ENCODE measurements around the gene ZNF532.

The ZNF532 gene

DNA sequence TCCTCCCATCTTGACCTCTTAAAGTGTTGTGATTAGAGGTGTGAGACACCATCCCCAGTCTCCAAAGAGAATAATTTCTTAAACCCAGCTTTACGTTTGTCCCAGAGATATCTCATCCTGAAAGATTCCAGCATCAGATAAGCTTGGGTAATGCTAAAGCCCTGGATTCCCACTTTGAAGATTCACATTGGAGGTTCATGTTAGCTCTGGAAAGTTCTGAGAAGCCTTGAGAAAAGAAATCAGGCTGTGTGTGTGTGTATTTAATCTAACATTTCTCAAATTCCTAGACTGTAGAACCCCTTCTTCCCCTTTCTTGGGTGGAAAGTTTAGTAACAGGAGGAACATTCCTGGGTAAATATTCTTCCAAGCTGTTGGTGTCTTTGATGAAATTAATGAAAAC, 18.0 kb downstream of the ZNF532 start:
- H3K4me1 ChIP-seq (ENCODE audit: control insufficient read depth, insufficient read depth, low read length), result no peaks in the 10 kb centered on the region
- no peak overlapping the region for H3K9ac ChIP-seq (ENCODE audit: low read length)
- no peak overlapping the region for H3K4me3 ChIP-seq (ENCODE audit: low read length)
- H3K36me3 ChIP-seq (ENCODE audit: control insufficient read depth, insufficient read depth, low read length), result no peaks in the 10 kb centered on the region
- H3K27me3 ChIP-seq (ENCODE audit: control insufficient read depth, insufficient read depth, low read length), result no peaks in the 10 kb centered on the region
- no peaks in the 10 kb centered on the region for H3K9me3 ChIP-seq (ENCODE audit: control insufficient read depth, low read length)

DNA sequence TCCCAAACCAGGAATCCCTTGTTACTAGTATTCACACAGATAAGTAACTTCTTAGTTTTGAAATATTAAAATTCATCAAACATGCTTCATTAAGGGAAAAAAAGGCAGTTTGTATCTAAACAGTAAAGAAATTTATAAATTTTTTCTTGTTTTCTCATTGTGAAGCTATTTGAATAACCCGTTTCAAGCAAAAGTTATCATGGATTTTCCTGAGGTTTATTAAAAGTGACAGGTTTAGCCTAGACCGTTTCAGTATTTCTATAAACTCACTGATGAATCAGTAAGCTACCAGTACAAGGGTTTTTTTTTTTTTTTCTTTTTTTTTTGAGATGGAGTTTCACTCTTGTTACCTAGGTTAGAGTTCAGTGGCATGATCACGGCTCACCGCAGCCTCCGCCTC, 20.0 kb downstream of the ZNF532 start:
- Histone ChIP-seq H3K9ac (ENCODE audit: low read length) (no peak overlapping the region), H3K27me3 (ENCODE audit: control insufficient read depth, insufficient read depth, low read length) (no peaks in the 10 kb centered on the region), H3K4me3 (ENCODE audit: low read length) (no peak overlapping the region), H3K4me1 (ENCODE audit: control insufficient read depth, insufficient read depth, low read length) (no peaks in the 10 kb centered on the region), H3K9me3 (ENCODE audit: control insufficient read depth, low read length) (no peaks in the 10 kb centered on the region), H3K36me3 (ENCODE audit: control insufficient read depth, insufficient read depth, low read length) (no peaks in the 10 kb centered on the region)

DNA sequence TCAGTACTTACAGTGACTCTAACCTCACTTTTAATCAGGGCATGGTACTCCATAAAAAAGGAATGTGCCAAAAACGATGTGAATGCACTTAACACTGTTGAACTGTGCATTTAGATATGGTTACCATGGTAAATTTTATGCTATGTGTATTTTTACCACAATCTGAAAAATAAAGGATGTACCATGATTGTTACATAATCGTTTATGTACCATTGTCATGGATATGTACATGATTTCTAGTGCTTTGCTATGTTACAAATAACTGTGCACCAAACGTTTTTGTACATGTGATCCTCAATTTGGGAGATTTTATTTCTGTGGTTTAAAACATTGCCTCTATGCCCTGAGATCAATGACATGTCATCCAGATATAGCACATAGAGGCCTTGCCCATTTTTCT, 21.8 kb downstream of the ZNF532 start:
- Histone ChIP-seq H3K36me3 (ENCODE audit: control insufficient read depth, insufficient read depth, low read length) (no peaks in the 10 kb centered on the region), H3K9me3 (ENCODE audit: control insufficient read depth, low read length) (no peaks in the 10 kb centered on the region), H3K27me3 (ENCODE audit: control insufficient read depth, insufficient read depth, low read length) (no peaks in the 10 kb centered on the region), H3K4me1 (ENCODE audit: control insufficient read depth, insufficient read depth, low read length) (no peaks in the 10 kb centered on the region), H3K9ac (ENCODE audit: low read length) (no peak overlapping the region), H3K4me3 (ENCODE audit: low read length) (no peak overlapping the region)

DNA sequence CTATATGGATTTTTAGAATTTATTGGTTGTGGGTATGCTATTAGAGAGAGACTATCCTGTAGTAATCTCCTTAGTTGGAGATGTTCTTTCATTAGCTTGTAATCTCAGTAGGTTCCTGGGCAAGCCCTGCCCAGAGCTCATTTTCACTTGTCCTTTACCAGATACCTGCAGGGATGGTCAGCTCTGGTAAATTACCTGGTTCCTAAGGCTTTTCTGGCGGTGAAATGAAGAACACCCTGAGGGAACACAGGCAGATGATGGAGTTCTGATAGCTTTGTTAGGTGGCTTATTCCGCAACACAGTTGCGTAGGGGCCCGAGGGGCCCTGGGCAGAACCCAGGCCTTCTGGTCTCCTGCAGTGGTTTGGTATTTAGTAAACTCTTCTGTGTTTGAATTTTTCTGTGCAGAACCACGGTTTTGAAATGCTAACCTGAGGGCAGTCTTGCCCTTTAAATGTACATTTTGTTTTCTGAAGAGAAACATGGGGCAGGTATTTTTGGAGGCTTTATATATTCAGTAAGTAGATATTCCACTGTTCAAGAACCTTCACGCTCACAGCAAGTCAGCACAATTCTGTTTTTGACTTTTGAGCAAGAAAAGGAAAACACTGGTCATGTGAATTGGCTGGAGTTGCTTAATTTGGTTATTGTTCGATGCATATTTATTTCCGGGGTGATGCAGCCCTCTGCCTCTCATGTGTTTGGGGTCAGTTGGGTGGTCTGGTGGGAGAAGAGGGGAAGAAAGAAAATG, 22.4 kb downstream of the ZNF532 start:
- Histone ChIP-seq H3K4me3 (ENCODE audit: low read length) (no peak overlapping the region), H3K9ac (ENCODE audit: low read length) (no peak overlapping the region), H3K27me3 (ENCODE audit: control insufficient read depth, insufficient read depth, low read length) (no peaks in the 10 kb centered on the region), H3K4me1 (ENCODE audit: control insufficient read depth, insufficient read depth, low read length) (no peaks in the 10 kb centered on the region), H3K9me3 (ENCODE audit: control insufficient read depth, low read length) (no peaks in the 10 kb centered on the region), H3K36me3 (ENCODE audit: control insufficient read depth, insufficient read depth, low read length) (no peaks in the 10 kb centered on the region)

DNA sequence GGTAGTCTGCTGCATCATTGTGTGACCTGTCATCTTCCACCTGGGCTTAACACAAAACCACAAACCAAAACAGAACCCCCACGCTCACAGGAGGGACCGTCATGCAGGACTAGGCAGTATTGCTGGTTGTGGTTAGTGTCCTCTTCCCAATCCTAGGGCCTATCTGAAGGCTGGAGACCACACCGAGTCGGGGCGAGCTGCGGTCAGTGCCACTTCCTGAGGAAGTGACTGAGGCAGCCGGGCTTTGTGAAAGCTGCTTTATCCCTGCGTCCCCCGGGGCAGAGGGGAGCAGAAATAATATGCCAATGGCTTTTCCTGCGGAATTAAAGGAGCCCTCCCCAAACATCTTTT, 22.9 kb downstream of the ZNF532 start:
- Histone ChIP-seq H3K9me3 (ENCODE audit: control insufficient read depth, low read length) (no peaks in the 10 kb centered on the region), H3K9ac (ENCODE audit: low read length) (no peak overlapping the region), H3K27me3 (ENCODE audit: control insufficient read depth, insufficient read depth, low read length) (no peaks in the 10 kb centered on the region), H3K4me3 (ENCODE audit: low read length) (no peak overlapping the region), H3K4me1 (ENCODE audit: control insufficient read depth, insufficient read depth, low read length) (no peaks in the 10 kb centered on the region), H3K36me3 (ENCODE audit: control insufficient read depth, insufficient read depth, low read length) (no peaks in the 10 kb centered on the region)

DNA sequence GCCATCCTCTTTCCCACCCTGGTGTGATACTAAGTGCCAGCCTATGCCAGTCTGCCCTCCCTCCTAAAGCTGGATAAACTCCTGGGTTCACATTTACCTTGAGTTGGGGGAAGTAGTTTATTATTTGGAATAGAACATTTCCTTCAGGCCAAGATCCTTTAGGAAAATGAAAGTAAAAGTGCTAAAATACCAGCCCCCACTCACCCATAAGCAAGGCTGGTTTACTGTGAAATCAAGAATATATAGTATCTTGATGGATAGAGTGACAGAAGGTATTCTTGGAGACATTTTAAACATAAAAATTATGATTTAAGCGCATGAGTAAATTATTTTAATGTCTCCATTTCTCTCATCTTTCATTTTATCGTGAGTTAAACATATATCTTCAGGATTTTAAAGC, 27.1 kb downstream of the ZNF532 start:
- Histone ChIP-seq H3K4me3 (ENCODE audit: low read length) (no peak overlapping the region), H3K9ac (ENCODE audit: low read length) (no peak overlapping the region)

DNA sequence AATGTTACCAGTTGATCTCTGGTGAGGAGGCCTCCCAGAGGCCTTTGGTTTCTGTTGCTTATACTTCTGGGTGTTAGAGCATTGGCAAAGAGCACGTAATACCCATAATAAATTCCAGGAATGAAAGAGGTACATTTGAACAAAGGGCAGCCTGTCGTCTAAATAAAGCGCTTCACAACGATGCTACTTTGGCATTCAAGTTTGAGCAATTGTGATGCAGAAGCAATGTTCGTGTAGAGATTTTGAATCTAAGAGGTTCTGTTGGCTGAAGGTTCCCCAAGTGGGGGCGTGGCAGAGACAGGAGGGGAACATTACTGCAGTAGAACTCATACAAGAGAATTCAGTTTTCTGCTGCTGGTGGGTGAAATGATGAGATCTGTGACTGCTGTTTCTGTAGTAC, 27.8 kb downstream of the ZNF532 start:
- Histone ChIP-seq H3K36me3 (ENCODE audit: control insufficient read depth, insufficient read depth, low read length) (no peaks in the 10 kb centered on the region), H3K4me1 (ENCODE audit: control insufficient read depth, insufficient read depth, low read length) (no peaks in the 10 kb centered on the region), H3K9ac (ENCODE audit: low read length) (no peak overlapping the region), H3K27me3 (ENCODE audit: control insufficient read depth, insufficient read depth, low read length) (no peaks in the 10 kb centered on the region), H3K9me3 (ENCODE audit: control insufficient read depth, low read length) (no peaks in the 10 kb centered on the region), H3K4me3 (ENCODE audit: low read length) (no peak overlapping the region)

More for the DNA sequence above, 27.1 kb downstream of the ZNF532 start:
- Histone ChIP-seq H3K36me3 (ENCODE audit: control insufficient read depth, insufficient read depth, low read length) (no peaks in the 10 kb centered on the region), H3K4me1 (ENCODE audit: control insufficient read depth, insufficient read depth, low read length) (no peaks in the 10 kb centered on the region), H3K27me3 (ENCODE audit: control insufficient read depth, insufficient read depth, low read length) (no peaks in the 10 kb centered on the region), H3K9me3 (ENCODE audit: control insufficient read depth, low read length) (no peaks in the 10 kb centered on the region)

DNA sequence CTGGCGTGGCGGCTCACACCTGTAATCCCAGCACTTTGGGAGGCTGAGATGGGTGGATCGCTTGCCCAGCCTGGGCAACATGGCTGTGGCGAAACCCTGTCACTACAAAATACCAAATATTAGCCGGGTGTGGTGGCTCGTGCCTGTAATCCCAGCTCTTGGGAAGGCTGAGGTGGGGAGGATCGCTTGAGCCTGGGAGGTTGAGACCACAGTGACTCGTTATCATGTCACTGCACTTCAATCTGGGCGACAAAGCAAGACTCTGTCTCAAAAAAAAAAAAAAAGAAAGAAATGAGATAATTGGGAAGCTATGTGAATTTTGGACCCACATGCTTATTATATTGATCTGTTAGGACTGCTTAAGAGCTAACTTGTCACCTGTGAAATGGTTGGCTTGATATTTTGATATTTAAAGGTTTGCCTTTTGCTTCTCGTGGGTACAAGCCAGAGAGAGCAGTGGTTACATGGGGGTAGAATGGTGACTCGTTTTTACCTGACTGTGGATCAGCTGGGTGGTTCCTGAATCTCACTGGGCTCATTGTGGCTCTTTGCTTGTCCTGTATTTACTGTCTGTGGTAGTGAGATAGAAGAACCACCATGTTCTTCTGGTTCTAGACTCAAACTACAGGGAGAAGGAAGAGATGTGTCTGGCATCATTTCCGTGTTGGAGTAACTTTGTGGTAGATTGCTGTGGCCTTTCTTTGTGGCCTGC, 28.9 kb downstream of the ZNF532 start:
- H3K36me3 ChIP-seq (ENCODE audit: control insufficient read depth, insufficient read depth, low read length), result no peaks in the 10 kb centered on the region
- H3K27me3 ChIP-seq (ENCODE audit: control insufficient read depth, insufficient read depth, low read length), result no peaks in the 10 kb centered on the region
- no peaks in the 10 kb centered on the region for H3K9me3 ChIP-seq (ENCODE audit: control insufficient read depth, low read length)
- no peak overlapping the region for H3K4me3 ChIP-seq (ENCODE audit: low read length)
- no peak overlapping the region for H3K9ac ChIP-seq (ENCODE audit: low read length)
- no peaks in the 10 kb centered on the region for H3K4me1 ChIP-seq (ENCODE audit: control insufficient read depth, insufficient read depth, low read length)

DNA sequence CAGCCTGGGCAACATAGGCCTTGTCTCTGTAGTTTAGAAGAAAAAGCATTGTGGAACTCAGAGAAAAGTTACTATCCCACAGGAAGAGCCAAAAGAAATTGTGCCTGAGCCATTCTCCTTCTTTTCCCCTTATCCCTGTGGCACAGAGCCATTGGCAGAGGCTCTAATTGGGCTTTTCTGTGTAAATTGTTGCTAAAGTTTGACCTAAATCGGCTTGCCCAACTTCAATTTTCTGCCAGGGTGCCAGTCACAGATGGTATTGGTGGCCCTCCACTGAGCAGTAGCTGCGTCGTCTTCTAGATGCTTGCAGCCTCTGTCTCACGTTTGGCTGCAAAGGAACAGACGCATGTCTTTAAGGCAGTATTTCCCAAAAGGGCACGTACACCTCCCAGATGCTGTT, 30.3 kb downstream of the ZNF532 start:
- Histone ChIP-seq H3K27me3 (ENCODE audit: control insufficient read depth, insufficient read depth, low read length) (no peaks in the 10 kb centered on the region), H3K9me3 (ENCODE audit: control insufficient read depth, low read length) (no peaks in the 10 kb centered on the region), H3K9ac (ENCODE audit: low read length) (no peak overlapping the region), H3K36me3 (ENCODE audit: control insufficient read depth, insufficient read depth, low read length) (no peaks in the 10 kb centered on the region), H3K4me3 (ENCODE audit: low read length) (no peak overlapping the region), H3K4me1 (ENCODE audit: control insufficient read depth, insufficient read depth, low read length) (no peaks in the 10 kb centered on the region)

DNA sequence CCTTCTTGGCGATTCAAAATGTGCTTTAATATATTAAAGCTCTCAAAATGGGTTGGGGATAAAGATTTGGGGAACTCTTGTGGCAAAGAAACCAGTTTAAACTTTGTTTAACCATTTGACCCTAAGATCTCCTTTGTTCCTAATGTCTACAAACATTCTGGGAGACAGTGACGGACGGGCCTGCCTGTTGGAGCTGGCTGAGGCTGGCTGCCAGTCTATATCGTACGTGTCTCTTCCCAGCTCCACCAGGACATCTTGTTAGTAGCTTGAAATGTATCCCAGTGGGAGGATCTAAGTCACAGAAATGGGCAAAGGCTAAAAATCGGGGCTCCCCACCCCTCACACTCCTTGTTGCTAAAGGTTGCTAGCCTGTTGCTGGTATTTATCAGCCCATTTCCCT, 30.7 kb downstream of the ZNF532 start:
- H3K36me3 ChIP-seq (ENCODE audit: control insufficient read depth, insufficient read depth, low read length), result no peaks in the 10 kb centered on the region
- no peaks in the 10 kb centered on the region for H3K4me1 ChIP-seq (ENCODE audit: control insufficient read depth, insufficient read depth, low read length)
- H3K9ac ChIP-seq (ENCODE audit: low read length), result no peak overlapping the region
- H3K27me3 ChIP-seq (ENCODE audit: control insufficient read depth, insufficient read depth, low read length), result no peaks in the 10 kb centered on the region
- H3K4me3 ChIP-seq (ENCODE audit: low read length), result no peak overlapping the region
- H3K9me3 ChIP-seq (ENCODE audit: control insufficient read depth, low read length), result no peaks in the 10 kb centered on the region

DNA sequence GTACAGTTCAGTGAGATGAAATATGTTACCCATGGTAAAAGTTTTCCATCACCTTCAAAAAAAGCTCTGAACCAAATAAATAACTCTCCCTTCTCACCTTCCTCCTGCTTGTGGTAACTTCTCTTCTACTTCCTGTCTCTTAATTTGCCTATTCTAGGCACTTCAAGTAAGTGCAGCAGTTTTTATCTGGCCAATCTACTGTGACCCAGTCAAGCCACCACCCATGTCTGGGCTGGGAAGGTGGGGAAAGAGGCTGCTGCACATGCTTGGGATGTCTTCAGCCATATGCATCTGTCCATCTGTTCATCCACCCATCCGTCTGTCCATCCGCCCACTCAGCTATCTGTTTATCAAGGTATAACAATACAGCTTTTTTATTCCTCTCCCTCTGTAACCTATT, 31.6 kb downstream of the ZNF532 start:
- no peaks in the 10 kb centered on the region for H3K27me3 ChIP-seq (ENCODE audit: control insufficient read depth, insufficient read depth, low read length)
- no peaks in the 10 kb centered on the region for H3K36me3 ChIP-seq (ENCODE audit: control insufficient read depth, insufficient read depth, low read length)
- H3K9me3 ChIP-seq (ENCODE audit: control insufficient read depth, low read length), result no peaks in the 10 kb centered on the region
- H3K4me3 ChIP-seq (ENCODE audit: low read length), result no peak overlapping the region
- H3K9ac ChIP-seq (ENCODE audit: low read length), result no peak overlapping the region
- H3K4me1 ChIP-seq (ENCODE audit: control insufficient read depth, insufficient read depth, low read length), result no peaks in the 10 kb centered on the region

DNA sequence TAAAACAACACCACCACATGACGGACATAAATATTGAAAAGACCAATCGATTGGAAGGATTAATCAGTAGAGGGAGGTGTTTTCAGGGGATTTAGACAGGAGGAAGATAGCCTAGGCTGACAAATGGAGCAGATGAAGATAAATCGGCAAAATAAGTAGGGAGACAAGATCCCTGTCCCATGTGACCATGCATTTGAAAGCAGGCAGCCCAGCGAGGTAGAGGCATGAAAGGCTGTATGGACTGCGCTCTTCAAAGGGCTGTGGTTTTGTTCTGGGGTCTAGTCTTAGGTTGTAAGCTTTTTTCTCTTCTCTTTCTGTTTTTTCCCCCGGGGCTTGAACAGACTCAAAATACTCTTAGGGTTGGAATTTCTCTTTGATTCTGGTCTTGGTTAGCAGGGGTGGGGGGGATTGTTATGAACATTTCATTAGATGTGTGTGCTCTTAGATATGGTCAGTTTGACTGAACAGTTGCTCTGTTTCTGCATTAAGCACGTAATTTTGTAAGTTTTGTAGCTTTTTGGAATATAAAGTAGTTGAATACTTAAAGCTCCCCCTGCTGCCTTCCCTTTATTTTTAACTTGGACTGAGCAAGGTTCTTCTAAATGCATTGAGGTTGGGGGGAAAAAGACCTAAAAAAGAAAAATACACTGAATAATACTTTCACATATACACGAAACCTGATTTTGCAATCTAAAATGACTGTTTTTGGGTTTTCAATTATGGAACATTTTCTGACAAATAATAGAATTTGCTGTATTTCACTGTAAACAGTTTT, 32.2 kb downstream of the ZNF532 start:
- Histone ChIP-seq H3K27me3 (ENCODE audit: control insufficient read depth, insufficient read depth, low read length) (no peaks in the 10 kb centered on the region), H3K36me3 (ENCODE audit: control insufficient read depth, insufficient read depth, low read length) (no peaks in the 10 kb centered on the region), H3K9me3 (ENCODE audit: control insufficient read depth, low read length) (no peaks in the 10 kb centered on the region), H3K4me1 (ENCODE audit: control insufficient read depth, insufficient read depth, low read length) (no peaks in the 10 kb centered on the region), H3K9ac (ENCODE audit: low read length) (no peak overlapping the region), H3K4me3 (ENCODE audit: low read length) (no peak overlapping the region)
